HFFc6 (cell line): ENCODE data around the gene CYS1. TPM values are rescaled to one million over a fixed set of nuclear protein-coding genes. Genes with fewer than 3 reads are reported as not detected.
A peak's percentile ranks its signal among the peaks of the same experiment; 100 is the strongest.

Source experiments
- DNase-seq: peaks from one replicate; pipeline ENCODE4 v3.0.0-alpha.2; 2018
- H3K27ac Mint-ChIP-seq: 2 replicates; pipeline ENCODE4 v1.8.0; 2020; ENCODE audit warnings: mild to moderate bottlenecking, mixed read lengths
- H3K27me3 Mint-ChIP-seq: 2 replicates; pipeline ENCODE4 v1.8.0; 2021; ENCODE audit warnings: mild to moderate bottlenecking, moderate library complexity, mixed read lengths; ENCODE audit not compliant: insufficient read depth
- H3K36me3 Mint-ChIP-seq: 2 replicates; pipeline ENCODE4 v1.8.0; 2021; ENCODE audit warnings: low read depth, mixed read lengths
- H3K4me1 Mint-ChIP-seq: 2 replicates; pipeline ENCODE4 v1.8.0; 2020; ENCODE audit warnings: low read depth, mixed read lengths
- H3K4me3 Mint-ChIP-seq: 2 replicates; pipeline ENCODE4 v1.8.0; 2020; ENCODE audit warnings: mild to moderate bottlenecking, moderate library complexity, mixed read lengths
- H3K9me3 Mint-ChIP-seq: 2 replicates; pipeline ENCODE4 v1.8.0; 2020; ENCODE audit warnings: mild to moderate bottlenecking, mixed read lengths
- CTCF ChIP-seq: fragments of 200-600 bp; sonication (generic); IDR thresholded peaks from 2 replicates; pipeline ENCODE4 v1.5.0; 2021; ENCODE audit warnings: antibody characterized with exemption, mild to moderate bottlenecking
- total RNA-seq, 6 experiments: library from RNA; stranded (reverse); fragmentation: NEBNext Ultra II Directional; extraction: Animal tissue kit (Norgen Biotek cat#: 25700); gene quantifications; 2 replicates in 1 of 6; 3 replicates in 5 of 6; pipeline ENCODE4 v1.2.3, GENCODE V29; 2021

Gene CYS1
- total RNA-seq, 6 experiments from 2014 or later: 0.24 to 2.0 (median 1.4) TPM

GRCh38 chr2:10043906-10044601 lies 36.2 kb downstream of the CYS1 start:
- H3K4me1 Mint-ChIP-seq: peaks cover 8% of the 10 kb centered on the region
- H3K9me3 Mint-ChIP-seq: no peaks in the 10 kb centered on the region; the same call in 1 of the 2 replicates
- peak overlapping the region; percentile 73 for H3K4me3 Mint-ChIP-seq
- no peak for TF ChIP-seq CTCF
- H3K27ac Mint-ChIP-seq: peak overlapping the region; percentile 29; the same call in 1 of the 2 replicates
- DNase-seq: peak; percentile 82
- no peaks in the 10 kb centered on the region for H3K36me3 Mint-ChIP-seq
- H3K27me3 Mint-ChIP-seq: peaks cover 5% of the 10 kb centered on the region

GRCh38 chr2:10043256-10043905 lies 36.8 kb downstream of the CYS1 start, which contains the start of gene KLF11:
Gene KLF11, plus strand, starts transcription at chr2:10043550. Its CDS starts 167 bp downstream, at chr2:10043717.
- H3K9me3 Mint-ChIP-seq: no peaks in the 10 kb centered on the region; the same call in 1 of the 2 replicates
- H3K36me3 Mint-ChIP-seq: no peaks in the 10 kb centered on the region
- peaks cover 13% of the 10 kb centered on the region for H3K4me1 Mint-ChIP-seq
- no peak for TF ChIP-seq CTCF
- peak within 1 kb of the TSS; percentile 95 for H3K27ac Mint-ChIP-seq
- peak; percentile 65 for DNase-seq
- H3K4me3 Mint-ChIP-seq: peak within 1 kb of the TSS; percentile 89
- H3K27me3 Mint-ChIP-seq: peaks cover 5% of the 10 kb centered on the region

DNA sequence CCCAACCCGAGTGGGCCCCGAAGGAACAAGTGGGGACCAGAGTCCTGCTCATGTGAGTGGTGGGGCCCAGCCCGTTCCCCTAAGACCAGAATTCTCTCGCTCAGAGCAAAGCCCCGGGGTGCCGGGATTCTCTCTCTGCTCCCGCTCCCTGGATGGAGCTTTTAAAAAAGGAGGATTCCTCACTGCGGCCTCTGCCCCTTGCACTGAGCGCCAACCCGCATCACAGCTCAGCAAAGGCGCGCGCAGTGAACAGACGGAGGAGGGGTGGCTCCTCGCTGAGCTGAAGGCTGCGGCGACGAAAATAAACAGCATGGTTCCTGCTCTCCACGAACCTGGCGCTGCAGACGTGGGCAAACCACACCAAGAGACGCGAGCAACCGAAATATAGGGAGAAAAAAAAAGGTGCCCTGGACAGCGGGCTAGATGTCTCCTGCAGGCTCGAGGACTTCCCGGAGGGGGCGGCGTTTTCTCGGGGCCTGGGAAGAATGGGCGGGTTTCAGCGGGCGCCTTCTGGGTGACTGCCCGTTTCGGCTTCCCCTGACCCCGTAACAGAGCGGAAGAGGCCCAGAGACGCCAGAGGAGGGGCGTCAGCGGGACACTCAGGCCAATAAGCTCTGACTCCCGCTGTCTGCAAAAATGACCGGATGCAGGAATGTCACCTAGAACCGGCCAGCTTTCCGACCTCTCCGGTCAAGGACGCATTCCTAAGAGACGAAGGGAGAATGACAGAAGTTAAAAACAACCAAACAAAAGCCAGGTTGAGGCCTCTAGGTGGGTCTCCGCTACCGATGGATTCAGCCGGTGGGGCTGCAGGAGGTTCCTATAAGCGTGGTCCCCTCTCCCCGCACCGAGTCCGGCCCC lies 37.7 kb downstream of the CYS1 start:
- H3K4me1 Mint-ChIP-seq: peaks cover 18% of the 10 kb centered on the region
- peak overlapping the region; percentile 89 for H3K4me3 Mint-ChIP-seq
- no peaks in the 10 kb centered on the region for H3K36me3 Mint-ChIP-seq
- no peaks in the 10 kb centered on the region; the same call in 1 of the 2 replicates for H3K9me3 Mint-ChIP-seq
- peaks cover 5% of the 10 kb centered on the region for H3K27me3 Mint-ChIP-seq
- peak overlapping the region; percentile 95 for H3K27ac Mint-ChIP-seq
- TF ChIP-seq CTCF: peak; percentile 40; the same call in 1 of the 2 replicates
- peak; percentile 58 for DNase-seq

- Mint-ChIP-seq H3K4me3 (no peak overlapping the region), H3K36me3 (no peaks in the 10 kb centered on the region), H3K4me1 (peaks cover 20% of the 10 kb centered on the region), H3K27me3 (peaks cover 2% of the 10 kb centered on the region; the same call in 1 of the 2 replicates), H3K9me3 (no peaks in the 10 kb centered on the region; the same call in 1 of the 2 replicates), H3K27ac (no peak overlapping the region)
- DNase-seq: no peak
- no peak for TF ChIP-seq CTCF
Measured at GRCh38 chr2:10041711-10042110, 38.5 kb downstream of the CYS1 start.

DNA sequence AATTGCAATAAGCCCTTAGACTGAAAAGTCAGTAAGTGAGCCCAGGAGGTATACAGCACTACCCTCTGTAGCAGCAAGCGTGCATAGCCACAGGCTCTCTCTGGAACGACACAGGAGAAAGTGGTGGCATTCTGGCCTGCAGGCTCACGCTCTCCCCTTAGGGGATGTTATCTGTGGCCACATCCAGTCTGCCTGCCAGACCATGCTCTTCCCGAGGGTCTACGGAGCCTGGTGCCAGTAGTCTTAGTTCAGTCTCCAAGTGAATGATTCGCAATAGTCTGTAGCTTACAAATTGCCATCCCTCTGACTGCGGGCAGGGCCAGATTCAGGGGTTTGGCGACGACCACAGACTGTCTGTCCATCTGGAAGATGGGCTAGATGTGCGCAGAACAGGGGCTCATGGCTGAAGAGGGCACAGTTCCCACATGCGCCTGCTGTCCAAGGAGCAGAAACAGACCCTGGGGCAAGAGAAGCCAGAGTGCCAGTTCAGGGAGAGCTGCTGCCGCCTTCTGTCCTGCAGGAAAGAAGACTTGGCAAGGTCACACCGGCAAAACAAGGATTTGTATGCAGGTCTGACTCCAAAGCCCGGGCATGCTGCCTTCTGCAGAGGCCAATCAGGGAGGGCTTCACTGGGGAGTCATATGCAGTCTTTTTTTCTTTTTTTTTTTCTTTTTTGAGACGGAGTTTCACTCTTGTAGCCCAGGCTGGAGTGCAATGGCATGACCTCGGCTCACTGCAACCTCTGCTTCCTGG lies 40.4 kb downstream of the CYS1 start:
- TF ChIP-seq CTCF: no peak
- peaks cover 6% of the 10 kb centered on the region for H3K27me3 Mint-ChIP-seq

More for the DNA sequence above, 40.4 kb downstream of the CYS1 start:
- DNase-seq: no peak
- no peaks in the 10 kb centered on the region for H3K36me3 Mint-ChIP-seq
- peaks cover 20% of the 10 kb centered on the region for H3K4me1 Mint-ChIP-seq
- H3K9me3 Mint-ChIP-seq: no peaks in the 10 kb centered on the region; the same call in 1 of the 2 replicates
- H3K4me3 Mint-ChIP-seq: no peak overlapping the region
- no peak overlapping the region for H3K27ac Mint-ChIP-seq
